ENCODE data around the gene KPNA5.
"Not testable (repeated sequence)": the region's sequence is repeated elsewhere in the genome, so short reads cannot be mapped to it uniquely, and the experiment has no call there.

Gene KPNA5

DNA sequence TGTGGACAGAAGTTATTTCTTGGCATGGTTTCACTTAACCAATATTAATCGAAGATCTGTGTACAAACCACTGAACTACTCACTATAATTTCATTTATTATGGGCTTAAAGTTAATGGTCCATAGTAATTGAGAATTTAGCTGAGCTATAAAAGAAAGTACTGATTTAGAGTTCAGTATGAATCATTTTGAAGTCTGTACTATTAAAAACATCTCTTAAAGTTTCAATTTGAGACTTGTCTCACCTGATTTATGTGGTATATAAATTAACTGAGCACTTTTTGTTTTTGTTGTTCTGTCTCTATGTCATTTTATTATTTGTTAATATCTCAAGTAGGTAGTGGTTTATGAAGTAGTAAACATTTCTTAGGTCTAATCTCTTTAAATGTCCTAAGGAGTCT lies 24.9 kb downstream of the KPNA5 start:
- DNase-seq, result no peak

DNA sequence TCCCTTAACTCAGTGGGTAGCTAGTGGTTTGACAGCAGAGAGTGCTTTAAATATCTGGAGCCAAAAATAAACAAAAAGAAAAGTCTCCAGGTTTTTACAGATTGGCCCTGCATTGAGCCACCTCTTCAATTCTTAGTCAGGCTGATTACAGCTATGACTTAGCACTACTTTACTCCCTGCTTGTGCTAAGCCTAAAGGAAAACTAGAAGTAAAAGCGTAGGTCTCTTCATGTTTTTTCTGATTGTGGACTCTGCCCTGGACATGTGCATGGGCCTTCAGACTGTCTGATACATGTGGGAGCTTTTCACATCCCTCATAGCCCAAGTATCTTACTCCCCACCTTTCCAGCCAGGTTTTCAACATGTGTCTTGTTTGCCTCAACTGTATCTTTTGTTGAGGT lies 33.3 kb downstream of the KPNA5 start:
- no peak for DNase-seq

DNA sequence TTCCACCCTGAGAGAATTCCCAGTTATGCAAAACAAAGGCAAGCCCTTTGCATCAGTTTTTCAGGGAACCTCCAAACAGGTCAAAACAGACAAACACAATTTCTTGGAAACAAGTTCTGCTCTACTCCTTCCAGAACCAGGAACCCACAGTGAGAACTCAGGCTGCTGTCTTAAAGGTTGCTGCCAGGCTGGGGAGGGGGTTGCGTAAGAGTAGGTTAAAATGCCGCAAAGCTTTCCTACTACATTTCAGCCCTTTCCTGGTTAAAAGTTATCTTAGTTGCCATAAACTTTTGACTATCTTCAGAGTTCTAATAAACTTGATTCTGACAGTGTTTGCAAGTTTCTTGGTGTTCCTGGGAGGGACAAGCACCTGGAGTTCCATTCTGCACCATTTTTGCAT lies 33.8 kb downstream of the KPNA5 start:
- DNase-seq, result no peak

DNA sequence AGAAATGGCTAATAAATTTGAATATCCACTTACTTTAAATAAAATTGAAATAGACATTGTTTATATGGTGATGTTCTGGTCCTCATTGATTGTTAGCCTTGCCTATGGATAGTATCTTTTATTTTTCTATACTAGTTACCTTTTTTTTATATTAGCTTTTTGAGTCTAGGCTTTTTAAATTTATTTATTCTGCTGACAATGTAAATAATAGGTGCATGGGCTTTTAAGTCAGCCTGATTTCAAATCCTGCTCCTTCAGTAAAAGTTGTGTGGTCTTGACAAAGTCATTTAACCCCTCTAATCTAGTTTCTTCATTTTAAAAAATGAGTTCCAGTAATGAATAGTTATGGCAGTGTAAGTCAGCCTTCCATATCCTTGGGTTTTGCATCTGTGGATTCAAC lies 45.9 kb downstream of the KPNA5 start:
- DNase-seq, result no peak

DNA sequence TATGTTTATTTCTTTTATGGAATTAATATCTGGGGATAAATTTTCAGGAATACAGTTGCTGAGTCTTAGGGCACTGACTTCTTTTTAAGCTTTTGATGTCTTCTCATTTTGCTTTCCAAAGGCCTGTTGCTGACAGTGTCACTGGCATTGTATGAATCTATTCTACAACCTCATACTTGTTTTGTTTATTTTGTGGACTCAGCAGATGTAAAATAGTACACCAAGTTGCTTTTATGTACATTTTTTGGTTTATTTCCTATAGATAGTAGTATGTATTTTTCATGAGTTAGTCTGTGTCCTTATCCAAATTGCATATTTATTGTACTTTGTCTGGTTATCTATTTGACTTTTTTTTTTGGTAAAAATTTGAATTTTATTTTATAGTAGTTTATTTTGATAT lies 49.5 kb downstream of the KPNA5 start:
- DNase-seq, result no peak

DNA sequence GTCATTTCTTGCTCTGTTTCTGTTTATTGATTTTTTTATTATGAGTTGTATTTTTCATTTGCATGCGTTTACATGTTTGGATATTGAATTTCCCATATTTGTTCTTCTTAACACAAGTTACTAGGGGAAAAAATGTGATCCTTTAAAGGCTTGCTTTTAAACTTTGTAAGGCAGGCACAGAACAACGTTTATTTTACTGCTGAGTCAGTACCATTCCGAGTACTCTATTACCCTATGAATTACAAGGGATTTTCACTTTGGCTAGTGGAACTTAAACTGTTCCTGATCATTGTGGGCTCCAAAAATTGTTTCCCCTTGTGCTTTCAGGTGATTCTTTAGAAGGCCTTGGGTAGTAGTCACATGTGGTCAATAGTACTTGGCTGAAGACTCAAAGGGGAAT lies 56.0 kb downstream of the KPNA5 start:
- DNase-seq, result no peak

DNA sequence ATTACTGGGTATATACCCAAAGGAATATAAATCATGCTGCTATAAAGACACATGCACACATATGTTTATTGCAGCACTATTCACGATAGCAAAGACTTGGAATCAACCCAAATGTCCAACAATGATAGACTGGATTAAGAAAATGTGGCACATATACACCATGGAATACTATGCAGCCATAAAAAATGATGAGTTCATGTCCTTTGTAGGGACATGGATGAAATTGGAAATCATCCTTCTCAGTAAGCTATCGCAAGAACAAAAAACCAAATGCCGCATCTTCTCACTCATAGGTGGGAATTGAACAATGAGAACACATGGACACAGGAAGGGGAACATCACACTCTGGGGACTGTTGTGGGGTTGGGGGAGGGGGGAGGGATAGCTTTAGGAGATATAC lies 59.5 kb downstream of the KPNA5 start:
- not testable (repeated sequence) for DNase-seq

DNA sequence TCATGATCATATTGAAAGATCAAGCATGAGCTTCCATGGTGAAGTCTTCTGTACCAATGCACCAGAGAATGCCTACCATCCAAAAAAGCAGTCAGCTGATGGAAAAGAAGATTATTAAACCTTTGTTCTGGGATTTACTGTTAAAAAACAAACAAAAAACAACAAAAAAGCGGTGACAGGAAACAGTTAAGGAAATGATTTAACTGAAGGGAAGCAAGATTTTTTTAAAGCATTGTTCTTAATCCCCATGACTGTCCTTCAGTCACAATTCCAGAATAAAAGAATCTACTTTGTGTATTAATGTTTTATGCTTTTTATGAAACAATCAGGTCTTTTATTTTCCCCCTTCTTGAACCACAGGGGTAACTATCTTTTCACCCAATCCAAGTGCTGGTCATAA lies 60.6 kb downstream of the KPNA5 start:
- no peak for DNase-seq

DNA sequence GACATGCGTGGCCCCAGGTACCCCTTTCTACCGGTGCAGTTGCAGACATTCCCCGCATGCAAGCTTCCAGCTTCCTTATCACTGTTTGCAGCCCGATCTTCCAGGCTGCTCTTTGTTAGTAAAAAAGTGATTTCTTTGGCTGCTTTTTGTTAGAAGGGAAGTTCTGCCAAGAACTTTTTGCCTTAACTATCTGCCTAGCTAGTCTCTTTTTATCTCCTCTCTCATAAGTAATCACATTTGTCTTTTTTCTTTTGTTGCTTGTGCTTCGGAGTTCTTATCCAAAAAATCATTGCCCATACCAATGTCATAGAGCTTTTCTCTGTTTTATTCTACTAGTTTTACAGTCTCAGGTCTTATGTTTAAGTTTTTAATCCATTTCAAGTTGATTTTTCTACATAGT lies 64.2 kb downstream of the KPNA5 start:
- no peak for DNase-seq

DNA sequence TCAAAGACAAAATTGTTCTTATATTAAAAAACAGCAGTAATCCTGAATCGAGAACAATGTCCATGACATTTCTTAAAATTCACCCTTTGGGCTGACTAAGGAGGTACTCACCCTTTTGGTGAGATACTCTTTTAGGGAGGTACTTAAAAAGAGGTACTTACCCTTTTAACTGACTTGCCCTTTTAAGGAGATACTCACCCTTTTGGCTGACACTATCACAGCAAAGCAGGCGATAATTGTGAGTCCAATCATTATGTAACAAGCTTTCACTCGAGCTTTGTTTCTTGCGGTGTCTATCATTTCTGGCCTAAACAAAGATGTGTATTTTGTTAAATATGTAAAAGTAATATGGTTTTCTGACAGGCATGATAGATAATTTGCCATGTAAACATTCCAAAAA lies 80.8 kb downstream of the KPNA5 start:
- DNase-seq, result no peak

DNA sequence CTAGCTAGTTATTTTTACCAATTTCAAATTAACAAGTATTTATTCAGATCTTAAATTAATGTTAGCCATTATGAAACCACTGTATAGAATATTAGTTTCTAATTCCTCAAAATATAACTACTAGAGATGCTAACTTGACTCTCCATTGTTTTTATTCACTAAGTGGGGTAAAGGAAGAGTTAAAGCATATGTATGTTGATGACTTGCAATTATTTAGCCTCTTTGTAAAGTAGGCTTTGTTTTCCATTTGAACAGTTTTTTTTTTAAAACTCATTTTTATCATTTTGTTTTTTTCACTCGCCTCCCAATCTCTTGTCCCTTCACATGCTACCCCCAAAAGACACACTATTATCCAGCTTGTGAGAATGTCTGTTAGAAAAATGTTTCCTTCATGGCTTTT lies 81.2 kb downstream of the KPNA5 start:
- DNase-seq, result no peak

DNA sequence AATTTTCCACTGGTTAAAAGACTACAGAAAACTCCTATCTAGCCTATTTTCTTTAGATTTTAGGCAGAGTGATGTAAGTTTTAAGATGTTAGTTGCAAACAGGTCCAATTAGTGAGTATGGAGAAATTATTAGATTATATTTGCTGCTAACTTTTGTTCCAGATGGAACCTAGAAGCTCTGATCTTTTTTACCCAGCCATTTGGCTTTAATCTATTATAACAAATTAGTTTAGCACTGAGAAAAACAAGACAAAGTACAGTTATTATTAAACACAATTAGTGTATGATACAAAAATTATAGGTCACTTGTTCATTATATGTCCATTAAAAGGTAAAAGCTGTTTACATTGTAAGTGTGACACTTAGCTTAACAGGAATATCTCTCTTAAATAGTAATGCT lies 82.0 kb downstream of the KPNA5 start:
- DNase-seq, result no peak

DNA sequence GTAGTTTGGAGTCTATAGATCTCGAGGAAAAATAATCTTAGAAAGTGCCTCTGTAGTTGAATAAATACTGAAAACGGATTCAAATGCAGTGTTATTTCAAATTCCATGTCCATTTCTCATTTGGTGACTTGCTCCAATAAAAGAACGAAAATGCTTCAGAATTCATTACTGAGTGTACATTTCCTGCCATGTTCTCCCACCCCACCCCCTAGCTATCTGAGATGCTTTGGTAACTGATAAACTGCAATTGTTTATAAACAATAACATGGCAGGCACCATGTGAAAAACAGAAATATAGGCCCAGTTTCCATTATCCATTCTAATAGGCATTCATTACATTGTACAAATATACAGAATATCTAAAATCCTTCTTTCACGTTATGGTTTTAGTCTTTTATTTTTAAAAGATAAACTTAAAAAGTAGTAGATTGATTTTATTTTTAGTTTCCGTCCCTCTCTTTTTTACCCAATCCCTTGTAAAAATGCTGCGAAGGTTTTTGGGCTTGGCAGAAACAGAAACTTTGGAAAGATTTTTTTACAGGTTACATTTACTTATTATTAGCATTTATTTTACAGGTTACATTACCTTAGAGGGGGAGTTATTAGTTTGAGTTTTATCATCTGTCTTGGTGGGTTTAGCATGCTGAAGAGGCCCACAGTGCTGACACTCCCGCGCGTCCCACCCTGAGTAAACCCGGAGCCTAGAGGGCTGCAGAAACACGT lies 83.1 kb downstream of the KPNA5 start:
- no peak for DNase-seq

DNA sequence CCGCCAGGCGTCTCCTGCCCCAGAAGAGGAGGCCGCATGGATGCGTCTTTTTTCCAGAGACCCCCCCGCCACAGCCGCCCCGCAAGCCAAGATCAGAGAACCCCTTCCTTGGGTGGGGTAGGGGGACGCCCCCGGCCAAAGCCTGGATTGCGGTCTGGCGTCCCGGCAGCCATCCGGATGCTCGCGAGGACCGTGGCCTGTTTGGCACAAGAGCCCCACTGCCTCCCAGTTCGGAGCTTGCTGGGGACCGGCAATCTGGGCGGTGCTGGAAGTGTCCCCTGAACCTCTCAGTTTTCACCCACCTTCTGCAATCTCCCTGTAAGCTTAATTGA lies 83.6 kb downstream of the KPNA5 start:
- no peak for DNase-seq

DNA sequence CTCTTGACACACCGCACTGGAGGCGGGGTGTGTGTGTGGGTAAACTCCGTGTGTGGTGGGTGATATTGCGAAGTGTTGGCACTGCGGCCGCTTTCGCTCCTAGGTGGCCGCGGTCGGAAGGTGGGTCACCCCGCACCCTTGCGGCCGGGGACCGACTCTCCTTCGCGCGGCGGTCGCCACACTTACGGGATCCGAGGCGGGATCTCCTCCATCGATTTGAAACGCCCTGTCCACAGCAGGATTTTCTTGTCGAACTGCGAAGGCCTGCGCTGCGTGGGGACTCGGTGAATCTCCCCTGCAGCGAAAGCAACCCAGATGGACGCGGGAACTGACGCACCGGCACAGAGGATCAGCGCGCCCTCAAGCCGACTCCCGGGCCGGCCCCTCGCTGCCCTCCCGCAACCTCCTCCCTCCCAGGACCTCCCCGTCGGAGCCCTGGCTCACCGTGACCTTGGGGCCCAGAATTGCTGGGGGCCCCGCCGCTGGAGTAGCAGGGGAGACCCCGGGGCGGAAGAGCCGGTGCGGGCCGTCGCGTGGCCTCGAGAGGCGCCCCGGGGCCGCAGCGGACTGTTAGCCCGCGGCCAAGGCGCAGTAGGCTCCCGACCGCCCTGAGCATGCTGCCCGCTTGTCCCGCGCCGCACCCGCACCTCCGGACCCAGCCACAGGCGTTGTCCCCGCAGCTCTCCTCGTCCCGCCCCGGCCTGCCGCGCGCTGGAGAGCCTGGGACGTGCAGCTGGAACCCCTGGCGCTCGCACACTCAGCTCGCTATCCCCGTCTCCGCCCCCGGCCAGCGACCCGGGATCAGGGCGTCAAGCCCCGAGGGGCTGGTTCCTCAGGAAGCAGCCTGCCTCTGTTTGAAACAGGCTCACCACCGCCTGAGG lies 84.2 kb downstream of the KPNA5 start, which contains the start of gene FAM162B:
Gene FAM162B, minus strand, starts transcription at position 759 of the 881 bp plus-strand sequence. Its CDS starts 143 bp downstream, at position 616.
- DNase-seq, result no peak

DNA sequence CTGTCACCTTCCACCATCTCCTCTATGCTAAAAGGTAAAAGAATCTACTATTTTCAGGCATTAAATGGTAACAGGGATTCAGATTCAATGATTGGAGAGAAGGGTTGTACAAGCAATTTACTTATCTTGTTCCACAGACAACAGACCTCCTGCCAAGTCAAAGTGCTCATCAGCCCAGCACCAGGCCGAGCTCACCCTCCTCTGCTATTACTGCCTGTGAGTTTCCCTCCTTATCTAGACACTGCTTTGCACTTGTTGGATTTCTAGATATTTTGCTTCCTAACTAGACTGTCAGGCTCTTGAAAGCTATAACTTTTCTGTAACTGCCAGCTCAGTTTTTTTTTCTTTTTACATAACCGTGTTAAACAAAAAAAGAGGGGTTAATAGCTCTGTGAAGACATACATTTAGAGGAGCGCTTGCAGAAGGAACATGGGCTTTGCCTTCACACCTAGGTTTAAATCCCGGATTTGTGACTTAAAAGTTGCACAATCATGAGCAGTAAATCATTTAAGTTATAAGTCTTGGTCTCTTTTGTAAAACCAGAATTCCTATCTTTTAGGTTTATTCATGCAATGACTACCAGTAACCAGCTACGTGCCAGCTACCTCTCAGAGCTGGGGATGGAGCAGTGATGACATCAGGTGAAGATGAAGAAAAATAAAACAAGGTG lies 85.6 kb downstream of the KPNA5 start:
- DNase-seq, result no peak

DNA sequence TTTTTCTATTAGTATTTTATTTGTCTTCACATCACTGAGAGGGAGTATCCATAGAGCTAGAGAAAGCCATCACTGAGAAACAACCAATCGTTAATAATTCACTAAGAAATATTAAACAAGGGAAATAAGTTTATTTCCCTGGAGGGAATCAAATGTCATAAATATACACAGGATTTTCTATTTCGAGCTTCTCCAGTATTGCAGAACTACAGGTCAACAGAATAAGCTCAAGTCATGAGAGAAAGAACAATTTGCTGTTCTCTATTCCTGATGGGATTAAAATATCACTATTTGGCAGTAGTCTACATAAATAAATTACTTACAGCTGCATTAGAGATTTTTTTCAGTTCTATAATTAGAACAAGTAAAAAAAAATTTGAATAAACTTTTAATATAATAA lies 86.7 kb downstream of the KPNA5 start:
- DNase-seq, result no peak

DNA sequence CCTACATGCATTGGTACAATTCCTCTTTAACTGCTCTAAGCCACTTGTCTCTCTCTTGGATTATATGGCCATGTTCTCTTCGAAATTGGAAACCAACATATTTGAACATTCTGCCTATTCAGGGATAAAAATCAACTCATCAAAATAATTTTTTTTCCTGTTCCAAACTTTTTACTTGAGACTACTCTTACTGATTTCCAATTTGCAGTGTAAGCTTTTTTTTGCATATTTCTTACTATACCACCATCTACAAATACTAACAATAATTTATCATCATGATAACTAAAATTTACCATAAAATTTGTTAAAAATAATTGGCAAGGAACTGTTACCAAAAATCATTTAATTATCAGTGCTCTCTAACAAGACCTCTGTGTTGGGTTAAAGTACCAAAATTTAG lies 91.4 kb downstream of the KPNA5 start:
- no peak for DNase-seq

DNA sequence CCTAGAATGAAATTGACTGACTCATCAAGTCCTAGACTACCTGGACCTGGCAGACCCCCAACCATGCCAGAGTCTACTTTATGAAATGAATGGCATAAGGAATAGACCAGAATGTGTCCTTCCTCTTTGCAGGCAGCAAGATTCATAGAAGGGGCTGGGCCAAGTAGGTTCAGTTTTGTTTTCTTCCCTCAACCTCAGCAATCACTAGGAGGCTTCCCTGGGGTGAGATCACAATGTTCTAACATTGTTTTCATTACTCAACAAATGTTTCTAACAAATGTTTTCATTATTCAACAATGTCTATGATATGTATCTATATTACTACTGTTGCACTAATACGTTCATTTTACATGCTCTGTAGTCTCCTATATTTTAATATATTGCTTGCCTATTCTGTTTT lies 92.9 kb downstream of the KPNA5 start:
- no peak for DNase-seq

DNA sequence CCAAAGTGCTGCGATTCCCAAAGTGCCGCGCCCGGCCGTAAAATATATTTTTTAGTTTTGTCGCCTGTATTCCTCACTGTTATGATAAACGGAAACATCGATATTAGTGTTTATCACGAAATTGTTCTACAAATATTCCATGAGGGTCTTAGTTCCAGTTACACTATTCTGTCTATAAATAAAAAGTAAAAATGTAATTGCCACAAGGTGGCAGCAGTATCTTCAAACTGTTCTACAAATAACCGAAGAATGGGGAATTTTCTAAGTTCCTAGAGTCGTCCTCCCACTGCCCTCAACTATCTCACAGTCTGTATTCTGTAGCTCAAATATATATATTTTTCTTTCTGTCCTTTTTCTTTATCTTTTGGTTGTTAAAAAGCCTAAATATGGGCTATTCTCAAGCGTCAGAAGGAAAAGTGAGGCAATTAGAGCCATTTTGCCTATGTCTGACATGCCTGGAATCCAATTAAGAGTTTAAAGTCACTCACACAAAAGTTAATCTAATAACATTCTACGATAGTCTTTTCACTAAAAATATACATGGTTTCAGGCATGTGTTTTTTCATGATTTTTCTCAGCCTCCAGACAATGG lies 98.7 kb downstream of the KPNA5 start:
- no peak for DNase-seq

DNA sequence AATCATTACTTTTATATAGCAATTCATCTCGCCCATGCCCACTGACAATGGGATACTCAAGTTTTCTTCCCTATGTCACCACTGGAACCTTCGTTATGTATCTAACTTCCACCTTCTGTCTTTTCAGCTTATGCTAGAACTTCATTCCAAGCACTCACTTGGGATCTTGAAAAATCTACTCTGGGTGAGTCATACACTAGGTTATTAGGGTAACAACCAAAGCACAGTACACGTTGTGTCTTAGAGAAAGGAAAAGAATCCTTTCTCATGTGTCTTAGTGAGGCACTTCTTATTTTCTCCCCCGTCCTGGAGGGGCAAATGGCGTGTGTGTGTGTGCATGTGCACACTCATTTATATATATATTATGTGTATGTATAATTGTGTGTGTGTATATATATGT lies 102.8 kb downstream of the KPNA5 start:
- no peak for DNase-seq
